ENCODE results near the gene ITK. TPM values are rescaled to one million over a fixed set of nuclear protein-coding genes. Genes with fewer than 3 reads are reported as not detected.

Gene ITK
- total and polyA plus RNA-seq, 10 donors: 5.6 to 81.1 (median 39.9) TPM

GRCh38 chr5:157212307-157212706 lies 31.7 kb downstream of the ITK start:
- H3K4me3 ChIP-seq: no peak overlapping the region
- peaks cover 0 to 29% (median 0%) of the 10 kb centered on the region in 6 donors for H3K36me3 ChIP-seq
- WGBS, 5 donors: 68 to 82% (median 79%) methylated on average over 5 of the region's 5 CpGs
- H3K27ac ChIP-seq: peak overlapping the region in 2 of 8 donors; percentile 15 to 18
- H3K9me3 ChIP-seq: no peaks in the 10 kb centered on the region
- no peak for DNase-seq
- TF ChIP-seq POLR2A (IDR thresholded peaks at IDR 0.05) (no peak), POLR2AphosphoS5 (IDR thresholded peaks at IDR 0.05) (no peak), CTCF (IDR thresholded peaks at IDR 0.05 in 8 of 11, conservative IDR thresholded peaks at IDR 0.05 in 3 of 11) (no peak)
- intact Hi-C loops (cut with DNase I; ENCODE audit: low total_unique reads): no loop called here
- peaks cover 16 to 85% (median 38%) of the 10 kb centered on the region in 6 donors for H3K4me1 ChIP-seq
- no peaks in the 10 kb centered on the region for H3K27me3 ChIP-seq (replicated peaks in 1 of 7)

GRCh38 chr5:157213527-157214243 lies 33.0 kb downstream of the ITK start:
- H3K27ac ChIP-seq: peak overlapping the region in 3 of 8 donors; percentile 56 to 74 (median 69)

GRCh38 chr5:157214415-157214814 lies 33.8 kb downstream of the ITK start:
- Histone ChIP-seq H3K36me3 (peaks cover 0 to 18% (median 0%) of the 10 kb centered on the region in 6 donors), H3K4me3 (no peak overlapping the region), H3K27ac (peak overlapping the region in 6 of 8 donors; percentile 41 to 74 (median 56)), H3K27me3 (replicated peaks in 1 of 7) (no peaks in the 10 kb centered on the region), H3K4me1 (peaks cover 16 to 94% (median 45%) of the 10 kb centered on the region in 6 donors), H3K9me3 (no peaks in the 10 kb centered on the region)
- intact Hi-C loops (cut with DNase I; ENCODE audit: low total_unique reads): no loop called here
- no peak for DNase-seq
- no peak for TF ChIP-seq POLR2A (IDR thresholded peaks at IDR 0.05)
- no peak for TF ChIP-seq CTCF (IDR thresholded peaks at IDR 0.05 in 8 of 11, conservative IDR thresholded peaks at IDR 0.05 in 3 of 11)
- TF ChIP-seq POLR2AphosphoS5 (IDR thresholded peaks at IDR 0.05): no peak

More at GRCh38 chr5:157213527-157214243, 33.0 kb downstream of the ITK start:
- intact Hi-C loops (cut with DNase I; ENCODE audit: low total_unique reads): no loop called here
- DNase-seq: no peak
- TF ChIP-seq POLR2AphosphoS5 (IDR thresholded peaks at IDR 0.05) (no peak), CTCF (IDR thresholded peaks at IDR 0.05 in 8 of 11, conservative IDR thresholded peaks at IDR 0.05 in 3 of 11) (no peak), POLR2A (IDR thresholded peaks at IDR 0.05) (no peak)
- no peak overlapping the region for H3K4me3 ChIP-seq
- H3K9me3 ChIP-seq: no peaks in the 10 kb centered on the region
- H3K36me3 ChIP-seq: peaks cover 0 to 26% (median 0%) of the 10 kb centered on the region in 6 donors
- 86 to 93% (median 86%) methylated on average over 7 of the region's 7 CpGs for WGBS, 5 donors
- H3K27me3 ChIP-seq (replicated peaks in 1 of 7): no peaks in the 10 kb centered on the region
- peaks cover 16 to 98% (median 44%) of the 10 kb centered on the region in 6 donors for H3K4me1 ChIP-seq

GRCh38 chr5:157214861-157215513 lies 34.3 kb downstream of the ITK start:
- no peaks in the 10 kb centered on the region for H3K9me3 ChIP-seq
- DNase-seq: no peak
- intact Hi-C loops (cut with DNase I; ENCODE audit: low total_unique reads): no loop called here
- H3K4me3 ChIP-seq: peak overlapping the region in 1 of 8 donors; percentile 33
- no peaks in the 10 kb centered on the region for H3K27me3 ChIP-seq (replicated peaks in 1 of 7)
- WGBS, 5 donors: 56 to 69% (median 64%) methylated on average over 10 of the region's 10 CpGs
- H3K4me1 ChIP-seq: peaks cover 16 to 88% (median 46%) of the 10 kb centered on the region in 6 donors
- H3K27ac ChIP-seq: peak overlapping the region in 6 of 8 donors; percentile 41 to 74 (median 56)
- TF ChIP-seq POLR2A (IDR thresholded peaks at IDR 0.05) (no peak), CTCF (IDR thresholded peaks at IDR 0.05 in 8 of 11, conservative IDR thresholded peaks at IDR 0.05 in 3 of 11) (no peak), POLR2AphosphoS5 (IDR thresholded peaks at IDR 0.05) (no peak)
- peaks cover 0 to 14% (median 0%) of the 10 kb centered on the region in 6 donors for H3K36me3 ChIP-seq

Measured in spleen (tissue), 11 donors.